GOT3 (cell line): ENCODE measurements around the gene GMEB1.
A peak's percentile ranks its signal among the peaks of the same experiment; 100 is the strongest.
"Not testable (repeated sequence)": the region's sequence is repeated elsewhere in the genome, so short reads cannot be mapped to it uniquely, and the experiment has no call there.

Experiments used
- DNase-seq: peaks from one replicate; lab custom pipeline; 2025; ENCODE audit warnings: mixed read lengths; lab: John Stamatoyannopoulos, UW

The GMEB1 gene

GRCh38 chr1:28671254-28671780 is 2.7 kb downstream of the GMEB1 start:
- DNase-seq, result no peak

DNA sequence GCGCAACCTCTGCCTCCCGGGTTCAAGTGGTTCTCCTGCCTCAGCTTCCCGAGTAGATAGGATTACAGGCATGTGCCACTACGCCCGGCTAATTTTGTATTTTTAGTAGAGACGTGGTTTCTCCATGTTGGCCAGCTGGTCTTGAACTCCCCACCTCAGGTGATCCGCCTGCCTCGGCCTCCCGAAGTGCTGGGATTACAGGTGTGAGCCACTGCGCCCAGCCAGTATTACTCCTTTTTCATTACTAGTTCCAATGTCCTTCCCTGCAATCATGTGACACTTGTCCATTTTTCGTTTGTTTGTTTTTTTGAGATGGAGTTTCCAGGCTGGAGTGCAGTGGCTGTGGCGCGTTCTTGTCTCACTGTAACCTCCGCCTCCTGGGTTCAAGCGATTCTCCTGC is 4.4 kb downstream of the GMEB1 start:
- DNase-seq, result not testable (repeated sequence)

DNA sequence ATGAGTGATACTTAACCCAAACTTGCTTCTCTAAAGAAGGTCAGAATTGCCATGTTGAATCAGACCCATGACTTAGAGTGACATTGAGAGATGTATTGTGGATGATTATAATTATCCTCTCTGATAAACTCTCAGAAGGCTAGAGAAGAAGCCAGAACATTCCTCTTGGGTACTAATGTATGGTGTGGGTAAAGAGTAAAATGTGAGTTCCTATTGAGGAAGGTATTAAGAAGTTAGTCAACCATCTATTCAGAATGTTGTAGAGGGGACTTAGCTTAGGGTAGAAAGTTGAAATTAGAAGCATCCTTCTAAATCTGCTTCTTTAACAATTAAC is 7.3 kb downstream of the GMEB1 start:
- no peak for DNase-seq

DNA sequence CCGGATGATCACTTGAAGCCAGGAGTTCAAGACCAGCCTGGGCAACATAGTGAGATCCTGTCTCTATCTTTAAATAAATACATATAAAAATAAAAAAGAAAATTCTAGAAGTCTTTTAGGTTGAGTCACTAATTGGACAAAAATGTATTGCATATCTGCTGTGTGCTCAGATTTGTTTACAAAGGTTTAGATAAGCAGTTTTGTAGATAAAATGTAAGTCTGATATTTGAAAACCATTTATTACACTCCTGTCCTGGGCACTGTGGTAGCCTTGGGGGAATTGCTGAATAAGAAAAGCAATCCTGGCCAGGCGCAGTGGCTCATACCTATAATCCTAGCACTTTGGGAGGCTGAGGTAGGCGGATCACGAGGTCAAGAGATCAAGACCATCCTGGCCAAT is 11.6 kb downstream of the GMEB1 start:
- DNase-seq, result no peak

- DNase-seq, result no peak
Measured at GRCh38 chr1:28682840-28683239, 14.3 kb downstream of the GMEB1 start.

DNA sequence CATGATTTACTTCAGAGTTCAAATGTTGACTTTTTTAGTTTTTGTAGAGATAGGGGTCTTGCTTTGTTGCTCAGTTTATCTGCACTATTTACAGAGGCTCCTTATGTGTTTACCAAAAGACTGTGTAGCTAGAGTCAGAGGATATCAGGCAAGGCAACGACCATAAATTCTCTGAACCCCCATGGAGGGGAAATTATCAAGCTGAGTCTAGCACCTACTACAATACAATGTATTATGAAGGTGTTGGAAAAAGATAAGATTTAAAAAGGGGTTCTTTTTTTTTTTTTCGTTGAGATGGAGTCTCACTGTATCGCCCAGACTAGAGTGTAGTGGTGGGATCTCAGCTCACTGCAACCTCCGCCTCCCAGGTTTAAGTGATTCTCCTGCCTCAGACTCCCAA is 16.4 kb downstream of the GMEB1 start:
- DNase-seq, result no peak

DNA sequence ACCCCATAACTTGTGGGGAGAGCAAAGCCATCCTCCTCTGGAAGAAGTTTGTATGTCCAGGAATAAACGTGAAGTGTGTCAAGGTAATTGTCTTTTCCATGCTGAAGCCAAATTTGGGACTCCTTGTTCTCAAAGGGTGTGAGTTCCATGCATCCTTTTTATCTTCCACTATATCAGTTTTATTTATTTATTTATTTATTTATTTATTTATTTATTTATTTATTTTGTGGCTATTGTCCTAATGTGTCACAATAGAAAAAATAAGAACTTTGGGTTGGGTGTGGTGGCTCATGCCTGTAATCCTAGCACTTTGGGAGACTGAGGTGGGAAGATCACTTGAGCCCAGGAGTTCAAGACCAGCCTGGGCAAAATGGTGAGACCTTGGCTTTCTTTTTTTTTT is 23.0 kb downstream of the GMEB1 start:
- not testable (repeated sequence) for DNase-seq

DNA sequence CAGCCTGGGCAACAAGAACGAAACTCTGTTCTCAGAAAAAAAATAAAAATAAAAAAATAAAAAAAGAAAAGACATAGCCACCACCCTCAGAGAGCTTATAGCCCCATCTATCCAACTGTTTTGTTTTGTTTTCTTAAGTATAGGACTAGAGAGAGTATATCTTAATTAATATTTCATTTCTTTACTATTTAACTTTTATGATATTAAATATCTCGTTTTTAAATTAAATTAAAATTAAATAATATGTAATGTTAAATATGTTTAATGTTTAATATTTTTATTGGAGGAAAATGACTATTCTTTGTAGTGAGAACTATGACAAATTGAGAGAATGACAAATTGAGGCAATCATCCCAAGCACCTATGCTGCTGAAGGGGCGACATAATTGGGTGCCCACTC is 35.0 kb downstream of the GMEB1 start:
- no peak for DNase-seq

- no peak for DNase-seq
Measured at GRCh38 chr1:28716336-28716735, 47.8 kb downstream of the GMEB1 start.

DNA sequence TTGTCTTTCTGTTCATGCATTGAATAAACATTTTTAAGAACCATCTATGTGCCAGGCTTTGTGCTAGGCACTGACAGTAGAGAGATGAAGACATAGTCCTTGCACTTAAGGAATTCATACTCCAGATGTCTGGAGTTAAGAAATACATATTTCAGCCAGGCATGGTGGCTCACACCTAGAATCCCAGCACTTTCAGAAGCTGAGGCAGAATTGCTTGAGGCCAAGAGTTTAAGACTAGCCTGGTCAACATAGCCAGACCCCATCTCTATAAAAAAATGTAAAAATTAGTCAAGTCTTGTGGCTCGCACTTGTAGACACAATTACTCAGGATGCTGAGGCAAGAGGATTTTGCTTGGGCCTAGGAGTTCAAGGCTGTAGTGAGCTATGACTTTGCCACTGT is 49.6 kb downstream of the GMEB1 start:
- no peak for DNase-seq

DNA sequence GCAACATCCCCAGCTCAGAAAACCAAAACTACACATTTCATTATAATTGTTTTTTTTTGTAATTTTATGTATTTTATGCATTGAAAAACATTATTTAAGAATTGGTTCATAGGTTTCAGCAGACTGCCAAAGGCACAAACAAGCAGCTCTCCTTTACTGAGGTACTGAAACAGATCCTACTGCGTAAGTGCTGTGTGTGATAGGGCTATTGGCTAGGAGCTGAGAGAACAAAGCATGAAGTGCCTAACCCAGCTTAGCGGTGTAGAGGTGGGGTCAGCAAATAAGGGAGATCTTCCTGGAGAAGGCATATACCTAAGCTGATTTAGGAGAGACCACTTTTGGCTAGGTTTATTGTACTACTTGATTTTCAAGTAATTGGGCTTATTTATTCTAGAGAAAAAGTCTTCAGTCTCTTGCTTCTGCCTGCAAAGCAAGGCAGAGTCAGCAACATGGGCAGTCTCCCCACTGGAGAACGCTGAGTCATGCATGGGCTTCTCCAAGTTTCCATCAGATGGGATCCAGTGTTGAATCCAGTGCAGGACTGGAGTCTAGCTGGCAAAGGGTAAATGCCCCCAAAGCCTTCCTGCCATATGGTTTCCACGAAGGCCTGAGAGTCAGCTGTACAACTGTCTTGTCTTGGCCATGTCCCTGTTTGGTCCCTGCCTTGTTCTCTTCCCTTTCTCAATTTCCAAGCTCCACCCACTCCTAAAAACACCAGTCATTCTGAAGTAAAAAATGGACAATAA is 50.2 kb downstream of the GMEB1 start:
- no peak for DNase-seq

- DNase-seq, result no peak
Measured at GRCh38 chr1:28719332-28719619, 50.7 kb downstream of the GMEB1 start.

GRCh38 chr1:28720376-28720775 is 51.8 kb downstream of the GMEB1 start:
- DNase-seq, result no peak

DNA sequence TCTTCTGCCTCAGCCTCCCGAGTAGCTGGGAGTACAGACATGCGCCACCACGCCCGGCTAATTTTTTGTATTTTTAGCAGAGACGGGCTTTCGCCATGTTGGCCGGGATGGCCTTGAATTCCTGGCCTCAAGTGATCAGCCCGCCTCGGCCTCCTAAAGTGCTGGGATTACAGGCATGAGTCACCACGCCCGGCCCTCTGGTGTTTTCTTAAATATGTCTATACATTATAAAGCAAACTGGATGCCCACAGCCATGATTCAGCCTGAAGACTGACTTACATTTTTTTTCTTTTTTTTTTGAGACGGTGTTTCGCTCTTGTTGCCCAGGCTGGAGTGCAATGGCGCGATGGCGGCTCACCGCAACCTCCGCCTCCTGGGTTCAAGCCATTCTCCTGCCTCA is 53.3 kb downstream of the GMEB1 start:
- DNase-seq, result not testable (repeated sequence)

- not testable (repeated sequence) for DNase-seq
Measured at GRCh38 chr1:28725365-28725764, 56.8 kb downstream of the GMEB1 start.

GRCh38 chr1:28735961-28736449 is 67.4 kb downstream of the GMEB1 start:
- no peak for DNase-seq

DNA sequence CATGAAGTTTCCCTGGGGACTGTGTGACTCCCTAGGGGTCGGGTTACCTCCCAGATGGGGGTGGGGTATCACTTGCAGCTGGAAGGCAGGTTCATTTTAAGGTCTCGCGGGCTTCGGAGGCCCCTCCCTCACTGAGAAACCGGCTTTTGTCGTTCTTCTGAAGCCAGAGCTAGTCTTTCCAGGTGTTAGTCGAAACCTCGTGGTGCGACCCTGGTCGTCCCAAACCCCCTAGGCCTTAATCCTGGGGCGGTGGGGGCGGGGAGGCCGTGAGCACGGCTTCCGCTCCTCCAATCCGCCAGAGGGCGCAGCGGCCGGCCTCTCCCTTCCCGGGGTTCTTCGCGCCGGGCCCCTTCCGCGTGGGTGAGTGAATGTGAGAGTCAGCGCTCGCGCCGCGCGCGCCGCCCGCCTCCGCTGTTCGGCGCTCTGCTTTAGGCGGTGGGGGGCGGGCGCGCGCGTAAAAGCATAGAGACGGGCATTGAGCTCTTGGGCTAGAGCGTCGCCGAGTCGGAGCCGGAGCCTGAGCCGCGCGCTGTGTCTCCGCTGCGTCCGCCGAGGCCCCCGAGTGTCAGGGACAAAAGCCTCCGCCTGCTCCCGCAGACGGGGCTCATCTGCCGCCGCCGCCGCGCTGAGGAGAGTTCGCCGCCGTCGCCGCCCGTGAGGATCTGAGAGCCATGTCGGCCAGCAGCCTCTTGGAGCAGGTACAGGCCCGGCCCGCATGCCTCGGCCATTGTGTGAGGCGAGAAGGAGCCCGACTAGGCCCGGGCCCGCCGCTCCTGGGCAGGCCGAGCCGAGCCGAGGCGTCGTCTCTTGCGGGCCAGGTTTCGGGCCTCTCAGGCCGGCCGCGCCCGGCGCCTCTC is 68.1 kb downstream of the GMEB1 start, which contains the start of gene YTHDF2:
TSS of gene YTHDF2 (plus strand) at position 491 of the 857 bp plus-strand sequence. CDS start at position 672, 181 bp downstream.
- DNase-seq, result peak; percentile 83

DNA sequence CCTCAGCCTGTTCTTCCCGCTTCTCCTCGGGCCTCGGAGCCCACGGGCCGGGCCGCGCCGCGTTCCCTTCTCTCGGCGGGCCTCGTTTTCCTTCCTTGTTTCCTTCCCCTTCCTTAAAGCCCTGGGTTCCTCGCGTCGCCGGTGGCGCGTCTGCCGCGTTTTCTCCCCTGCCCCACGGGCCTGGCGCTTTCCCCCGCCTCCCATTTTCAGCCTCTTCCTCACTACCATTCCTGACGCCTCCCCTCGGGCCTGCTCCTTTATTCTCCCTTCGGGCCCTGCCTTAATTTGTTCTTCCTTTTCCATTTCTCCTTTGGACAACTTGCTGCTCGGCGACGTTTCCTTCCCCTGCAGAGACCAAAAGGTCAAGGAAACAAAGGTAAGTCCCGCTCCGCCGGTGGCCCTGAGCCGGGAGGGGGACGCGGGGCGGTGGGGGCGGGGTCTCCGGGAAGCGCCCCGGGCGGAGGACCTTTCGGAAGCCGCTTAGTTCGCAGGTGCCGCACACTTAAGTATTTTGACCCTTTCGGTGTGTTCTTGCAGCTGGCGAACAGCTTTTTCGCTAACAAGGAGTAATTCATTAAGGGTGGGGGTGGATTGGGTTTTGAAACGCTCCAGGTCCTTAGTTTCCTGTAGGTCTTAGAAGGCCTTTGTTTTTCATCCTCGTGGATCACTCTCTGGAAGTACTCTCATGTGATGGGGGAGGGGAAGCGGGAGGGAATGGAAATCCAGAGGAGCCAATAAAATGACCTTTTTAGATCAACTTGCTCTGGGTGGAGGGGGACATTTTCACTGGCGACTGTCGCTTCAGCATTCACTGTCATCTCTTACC is 68.9 kb downstream of the GMEB1 start:
- no peak for DNase-seq

GRCh38 chr1:28740118-28740517 is 71.5 kb downstream of the GMEB1 start:
- DNase-seq, result no peak

DNA sequence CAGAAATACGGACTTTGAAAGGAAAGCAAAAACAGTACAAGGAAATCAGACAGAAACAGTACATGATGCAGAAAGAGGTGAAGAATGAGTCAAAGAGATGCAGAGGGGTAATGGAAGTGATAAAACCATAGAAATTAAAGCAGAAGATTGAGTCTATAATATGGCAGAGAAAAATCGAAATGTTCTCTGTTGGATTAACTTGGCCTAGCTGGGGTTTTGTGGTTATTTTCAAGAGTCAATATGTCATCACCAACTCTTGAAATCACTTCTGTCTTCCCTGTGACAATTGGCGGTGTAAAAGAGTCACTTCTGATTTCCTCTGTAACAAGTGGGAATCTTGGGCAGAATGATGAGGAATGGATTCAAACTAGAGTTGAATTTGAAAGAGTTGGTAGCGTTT is 75.6 kb downstream of the GMEB1 start:
- DNase-seq, result no peak

GRCh38 chr1:28745653-28746173 is 77.1 kb downstream of the GMEB1 start:
- DNase-seq, result no peak

GRCh38 chr1:28750330-28750729 is 81.7 kb downstream of the GMEB1 start:
- DNase-seq, result no peak
